Nephron progenitor cell (in vitro differentiated cells): ENCODE measurements around the gene RIPOR1.

ENCODE experiments used
- DNase-seq: peaks from one replicate; pipeline ENCODE4 v3.0.0; 2021
- H3K27ac Mint-ChIP-seq: 2 replicates; pipeline ENCODE4 v1.8.0; 2021; ENCODE audit warnings: mild to moderate bottlenecking, moderate library complexity, mixed read lengths
- H3K27me3 Mint-ChIP-seq: 2 replicates; pipeline ENCODE4 v1.8.0; 2021; ENCODE audit warnings: mild to moderate bottlenecking, low read depth, mixed read lengths; ENCODE audit not compliant: poor library complexity
- H3K36me3 Mint-ChIP-seq: 2 replicates; pipeline ENCODE4 v1.8.0; 2021; ENCODE audit warnings: low read depth, mixed read lengths
- H3K4me1 Mint-ChIP-seq: 2 replicates; pipeline ENCODE4 v1.8.0; 2021; ENCODE audit warnings: mixed read lengths
- H3K4me3 Mint-ChIP-seq: 2 replicates; pipeline ENCODE4 v1.8.0; 2021; ENCODE audit warnings: mild to moderate bottlenecking, moderate library complexity, mixed read lengths
- H3K9me3 Mint-ChIP-seq: 2 replicates; pipeline ENCODE4 v1.8.0; 2021; ENCODE audit warnings: mild to moderate bottlenecking, moderate library complexity, mixed read lengths
- CTCF ChIP-seq: fragments of 200-600 bp; sonication (generic); IDR thresholded peaks from 2 replicates; pipeline ENCODE4 v1.5.0; 2021; ENCODE audit warnings: antibody characterized with exemption

RIPOR1 gene

GRCh38 chr16:67516296-67517154, 12.1 kb upstream of the RIPOR1 start:
- H3K27ac Mint-ChIP-seq, result peak overlapping the region; percentile 61
- DNase-seq, result no peak
- no peak overlapping the region for H3K4me3 Mint-ChIP-seq

GRCh38 chr16:67517155-67517445, 11.5 kb upstream of the RIPOR1 start:
- Mint-ChIP-seq H3K27me3 (peaks cover 68% of the 10 kb centered on the region), H3K27ac (peak overlapping the region; percentile 61), H3K4me1 (peaks cover 14% of the 10 kb centered on the region), H3K4me3 (no peak overlapping the region), H3K36me3 (no peaks in the 10 kb centered on the region), H3K9me3 (peaks cover 3% of the 10 kb centered on the region)
- TF ChIP-seq CTCF, result no peak
- DNase-seq, result no peak

More at GRCh38 chr16:67516296-67517154, 12.1 kb upstream of the RIPOR1 start:
- no peak for TF ChIP-seq CTCF
- Mint-ChIP-seq H3K9me3 (peaks cover 3% of the 10 kb centered on the region), H3K36me3 (no peaks in the 10 kb centered on the region), H3K27me3 (peaks cover 68% of the 10 kb centered on the region), H3K4me1 (peaks cover 11% of the 10 kb centered on the region)

GRCh38 chr16:67517661-67518423, 10.8 kb upstream of the RIPOR1 start:
- Mint-ChIP-seq H3K4me3 (no peak overlapping the region), H3K4me1 (peaks cover 17% of the 10 kb centered on the region), H3K27ac (no peak overlapping the region), H3K9me3 (no peaks in the 10 kb centered on the region), H3K36me3 (no peaks in the 10 kb centered on the region), H3K27me3 (peaks cover 67% of the 10 kb centered on the region)
- no peak for TF ChIP-seq CTCF
- DNase-seq, result no peak

- H3K4me3 Mint-ChIP-seq, result no peak overlapping the region
- no peak overlapping the region for H3K27ac Mint-ChIP-seq
- peaks cover 67% of the 10 kb centered on the region for H3K27me3 Mint-ChIP-seq
- no peaks in the 10 kb centered on the region for H3K36me3 Mint-ChIP-seq
- H3K4me1 Mint-ChIP-seq, result peaks cover 19% of the 10 kb centered on the region
- no peaks in the 10 kb centered on the region for H3K9me3 Mint-ChIP-seq
- no peak for DNase-seq
- no peak for TF ChIP-seq CTCF
Measured at GRCh38 chr16:67518676-67519075, 10.0 kb upstream of the RIPOR1 start.

- no peak overlapping the region for H3K4me3 Mint-ChIP-seq
- TF ChIP-seq CTCF, result no peak
Measured at GRCh38 chr16:67519242-67519641, 9.4 kb upstream of the RIPOR1 start.

More at GRCh38 chr16:67519242-67519641, 9.4 kb upstream of the RIPOR1 start:
- Mint-ChIP-seq H3K27me3 (peaks cover 71% of the 10 kb centered on the region), H3K9me3 (no peaks in the 10 kb centered on the region), H3K36me3 (no peaks in the 10 kb centered on the region), H3K27ac (no peak overlapping the region), H3K4me1 (peaks cover 19% of the 10 kb centered on the region)
- DNase-seq, result no peak
